NOMO-1 (cell line): ENCODE measurements around the gene DGKB.

Experiments
- DNase-seq, 2 experiments: peaks; one replicate each; lab custom pipeline; 2025; ENCODE audit not compliant: unreplicated experiment in 2 of 2; lab: John Stamatoyannopoulos, UW

DGKB gene

DNA sequence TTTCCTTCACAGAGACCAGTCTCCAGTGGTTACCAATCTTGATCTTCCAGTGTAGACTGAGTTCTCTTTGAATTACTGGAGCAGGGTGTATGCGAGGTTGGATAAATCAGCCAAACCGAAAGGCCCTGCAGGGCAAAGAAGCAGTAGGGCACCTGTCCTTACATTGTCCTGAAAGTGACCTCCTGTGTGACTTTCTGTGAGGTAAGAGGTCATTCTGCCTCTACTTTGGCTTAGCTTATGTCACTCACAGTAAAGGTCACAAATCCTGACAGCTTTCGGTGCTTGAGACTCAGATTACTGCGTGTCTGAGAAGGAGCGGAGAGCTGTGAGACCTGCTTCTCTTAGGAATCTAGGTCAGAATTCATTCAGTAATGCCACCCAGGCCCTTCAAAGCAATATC is 660.4 kb downstream of the DGKB start:
- no peak for DNase-seq

- DNase-seq, result no peak
Observed at GRCh38 chr7:14236834-14237233, 665.7 kb downstream of the DGKB start.

GRCh38 chr7:14235056-14235455 is 667.5 kb downstream of the DGKB start:
- DNase-seq, result no peak

- no peak for DNase-seq
Observed at GRCh38 chr7:14233868-14234369, 668.6 kb downstream of the DGKB start.

DNA sequence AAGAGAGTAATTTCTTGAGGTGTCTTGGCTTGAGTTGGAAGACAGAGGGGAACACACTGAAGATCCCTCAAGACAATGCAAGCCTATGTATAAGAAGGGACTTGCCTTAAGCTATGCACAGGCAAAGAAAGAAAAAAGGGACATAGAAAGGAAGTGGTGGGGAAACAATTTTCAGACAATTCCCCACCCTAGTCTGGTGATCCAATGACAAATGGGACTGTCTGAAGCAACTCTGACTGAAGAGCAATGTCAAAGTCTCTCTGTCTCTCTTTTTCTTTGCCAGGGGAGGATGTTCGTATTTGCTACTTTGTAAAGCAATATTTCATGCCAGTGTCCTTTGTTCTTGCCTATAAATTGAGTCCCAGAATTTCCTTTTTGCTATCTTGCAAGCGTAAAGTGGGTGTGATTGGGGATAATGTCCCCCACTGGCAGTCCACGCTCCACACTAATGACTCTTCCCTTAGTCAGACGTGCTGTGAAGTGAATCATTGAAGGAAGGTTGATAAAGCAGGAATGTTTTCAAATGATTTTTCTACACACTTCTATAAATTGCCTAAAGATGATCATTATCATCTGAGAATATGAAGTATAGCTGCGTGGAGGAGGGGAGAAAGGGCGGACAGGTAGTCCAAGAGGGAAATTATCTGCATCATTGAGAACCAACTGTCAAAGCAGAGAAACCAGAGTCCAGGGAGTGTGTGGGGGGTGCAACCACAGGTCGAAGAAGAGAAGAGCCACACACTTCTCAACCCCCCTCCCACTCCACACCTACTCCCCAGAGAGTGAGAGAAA is 669.3 kb downstream of the DGKB start:
- no peak for DNase-seq

DNA sequence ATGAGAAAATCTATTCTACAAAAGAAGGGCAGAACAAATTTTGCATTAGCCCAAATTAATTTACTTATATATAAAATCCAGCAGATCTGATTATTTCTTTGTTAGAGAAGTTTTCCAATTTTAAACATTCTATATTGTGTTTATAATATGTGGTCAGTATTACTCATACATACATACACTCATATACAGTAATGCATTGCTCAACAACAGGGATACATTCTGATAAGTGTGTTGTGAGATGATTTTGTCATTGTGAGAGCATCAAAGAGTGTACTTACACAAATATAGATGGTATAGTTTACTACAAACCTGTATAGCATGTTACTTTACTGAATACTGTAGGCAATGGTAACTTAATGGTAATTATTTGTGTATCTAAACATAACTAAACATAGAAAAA is 673.5 kb downstream of the DGKB start:
- DNase-seq, result no peak

- no peak for DNase-seq
Observed at GRCh38 chr7:14228341-14228740, 674.2 kb downstream of the DGKB start.

DNA sequence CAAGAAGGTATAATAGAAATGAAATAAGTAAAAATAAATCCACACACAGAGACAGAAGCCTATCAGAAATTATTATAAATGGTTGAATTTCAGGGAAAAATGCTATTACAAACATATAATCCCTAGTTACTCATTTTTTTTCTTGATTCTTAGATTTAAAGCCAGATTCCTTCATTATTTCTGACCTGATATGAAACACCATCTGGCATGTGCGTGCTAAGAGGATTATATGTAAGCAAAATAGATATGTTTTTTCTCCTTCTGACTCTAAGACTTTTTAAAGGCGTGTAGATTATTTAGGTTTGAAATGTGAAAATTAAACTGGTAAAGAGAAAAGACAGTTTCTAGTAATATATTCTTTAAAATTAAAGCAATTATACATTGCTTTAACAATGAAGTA is 676.4 kb downstream of the DGKB start:
- DNase-seq, result no peak

GRCh38 chr7:14219125-14219524 is 683.4 kb downstream of the DGKB start:
- no peak for DNase-seq

DNA sequence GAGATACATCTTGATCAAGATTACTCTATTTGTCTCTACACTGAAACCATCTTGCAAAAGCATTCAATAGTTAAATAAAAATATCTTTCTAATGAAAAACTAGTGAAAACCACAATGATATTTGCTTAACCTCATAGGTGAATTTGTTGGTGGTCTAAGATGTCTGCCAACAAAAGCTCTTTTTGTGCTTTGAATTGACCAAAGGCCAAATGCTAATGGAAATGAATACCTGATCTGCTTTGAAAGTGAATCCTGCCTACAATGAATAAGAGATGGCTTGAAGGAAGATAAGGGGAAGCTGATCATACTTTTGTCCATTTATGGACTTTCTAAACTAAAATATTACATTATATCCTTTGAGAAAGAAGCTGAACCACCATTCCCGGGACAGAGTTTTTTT is 684.2 kb downstream of the DGKB start:
- no peak for DNase-seq

DNA sequence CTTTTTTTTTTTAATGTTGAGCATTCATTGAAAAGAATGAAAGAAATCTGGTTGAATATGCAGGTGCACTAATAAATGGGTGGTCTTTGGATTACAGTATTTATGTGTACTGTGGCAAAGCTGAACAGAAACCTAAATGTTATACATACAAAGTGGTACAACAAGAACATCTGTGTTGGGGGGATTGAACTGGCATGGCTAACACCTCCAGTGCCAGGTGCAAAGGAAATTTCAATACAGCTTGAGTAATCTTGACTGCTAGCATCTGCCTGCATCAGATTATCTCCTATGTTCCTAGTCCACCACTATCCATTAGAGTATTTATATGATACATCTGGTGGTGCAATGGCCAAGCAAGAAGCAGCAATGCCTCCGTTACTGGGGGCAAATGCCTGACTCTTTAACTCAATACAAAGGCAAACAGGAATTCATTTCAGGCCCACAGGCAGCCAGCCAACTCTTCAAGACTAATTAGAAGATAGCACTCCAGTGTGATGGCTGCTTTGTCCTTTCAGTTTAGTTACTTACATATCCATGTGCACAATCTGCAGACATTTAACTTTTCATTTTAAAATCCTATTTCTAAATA is 692.6 kb downstream of the DGKB start:
- no peak for DNase-seq

- DNase-seq, result no peak
Observed at GRCh38 chr7:14207711-14208110, 694.8 kb downstream of the DGKB start.

DNA sequence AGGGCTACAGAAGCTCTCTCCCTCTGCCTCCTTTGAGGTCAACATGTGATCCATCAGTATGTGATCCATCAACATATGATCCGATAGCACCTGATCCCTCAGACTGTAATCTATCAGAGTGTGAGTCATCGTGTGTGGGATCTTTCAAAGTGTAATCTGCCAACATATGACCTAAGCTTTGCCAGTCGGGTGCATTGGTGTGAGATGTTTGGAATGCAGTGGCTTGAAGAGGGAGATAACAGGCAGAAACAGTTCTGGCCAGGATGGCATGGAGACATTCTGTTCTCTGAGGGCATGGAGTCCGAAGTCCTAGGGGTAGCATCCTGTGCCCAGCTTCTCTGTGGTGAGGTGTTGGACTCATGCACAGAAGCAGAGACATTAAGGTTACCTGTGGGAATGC is 695.4 kb downstream of the DGKB start:
- DNase-seq, result no peak

DNA sequence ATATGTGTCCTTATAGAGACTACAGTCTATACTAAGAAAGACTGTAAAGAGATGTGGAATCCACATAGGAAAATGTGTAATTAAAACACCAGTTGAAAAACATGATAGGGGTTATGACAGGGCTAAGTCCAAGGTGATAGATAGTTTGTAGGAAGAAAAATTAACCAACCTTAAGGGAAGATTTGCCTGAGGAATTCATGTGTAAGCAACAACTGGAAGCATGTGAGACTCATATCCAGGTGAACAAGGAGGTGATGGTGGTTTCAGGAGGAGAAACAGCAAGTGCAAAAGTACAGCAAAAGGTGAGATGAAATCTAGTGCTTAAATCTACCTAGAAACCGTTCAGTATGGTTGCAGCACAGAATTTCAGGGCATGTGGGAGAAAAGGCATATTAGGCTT is 696.4 kb downstream of the DGKB start:
- no peak for DNase-seq

DNA sequence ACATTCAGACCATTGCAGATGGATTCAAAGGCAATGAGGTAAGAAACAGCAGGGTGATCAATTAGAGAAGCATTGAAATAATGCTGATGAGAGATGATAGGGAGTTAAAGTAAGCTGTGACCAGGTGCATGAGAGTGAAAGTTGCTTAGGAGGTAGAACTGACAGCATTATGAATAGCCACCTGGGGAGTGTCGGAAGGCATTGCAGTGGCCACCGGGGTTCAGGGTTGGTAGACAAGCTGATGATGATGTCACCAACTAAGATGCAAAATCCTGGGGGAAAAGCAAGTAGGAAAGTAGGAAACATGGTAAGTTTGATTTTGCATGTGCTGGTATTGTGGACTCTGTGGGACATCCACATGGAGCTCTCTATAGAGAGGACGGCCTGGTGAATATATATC is 701.2 kb downstream of the DGKB start:
- no peak for DNase-seq

- no peak for DNase-seq
Observed at GRCh38 chr7:14199336-14199735, 703.2 kb downstream of the DGKB start.

- DNase-seq, result no peak
Observed at GRCh38 chr7:14197280-14197679, 705.3 kb downstream of the DGKB start.

- DNase-seq, result no peak
Observed at GRCh38 chr7:14196555-14196954, 706.0 kb downstream of the DGKB start.

DNA sequence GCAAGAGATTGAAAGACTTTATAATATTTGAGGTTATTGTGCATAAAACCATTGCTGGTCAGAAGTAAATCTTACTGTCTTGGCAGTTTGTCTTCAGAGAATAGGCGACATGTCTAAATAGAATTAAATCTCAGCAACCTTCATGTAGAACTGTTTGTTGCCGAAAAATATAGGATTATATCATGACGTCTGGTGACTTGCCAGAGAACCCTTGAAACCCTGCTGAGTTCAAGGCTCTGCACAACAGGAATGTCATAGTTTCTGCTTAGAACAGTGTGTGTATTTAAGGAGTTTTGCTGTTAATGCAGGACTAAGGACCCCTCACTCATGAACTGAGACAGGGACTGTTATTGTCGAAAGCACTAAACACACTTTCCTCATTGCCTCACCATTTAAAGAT is 706.7 kb downstream of the DGKB start:
- DNase-seq, result no peak

DNA sequence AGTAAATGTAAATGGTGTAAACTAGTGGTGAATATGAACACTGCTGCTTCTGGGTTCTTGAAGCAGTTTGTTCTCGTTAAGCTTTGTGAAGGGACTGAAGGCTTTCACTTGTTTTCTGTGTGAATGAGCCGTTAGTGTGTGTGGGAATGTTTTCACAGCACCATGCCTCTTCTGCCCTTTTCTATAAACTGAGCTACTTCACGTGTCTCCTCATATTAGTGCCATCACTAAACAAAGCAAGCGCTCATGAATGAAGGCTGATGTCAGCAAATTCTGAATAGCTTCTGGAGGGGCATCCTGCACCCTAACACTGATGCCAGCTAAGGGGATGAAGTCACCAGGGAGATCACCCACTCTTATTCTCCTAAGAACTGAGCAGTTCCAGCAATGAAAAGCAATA is 707.5 kb downstream of the DGKB start:
- no peak for DNase-seq

GRCh38 chr7:14191686-14192098 is 710.9 kb downstream of the DGKB start:
- no peak for DNase-seq

GRCh38 chr7:14184292-14184864 is 718.2 kb downstream of the DGKB start:
- no peak for DNase-seq
